Activated T-cell treated with anti-CD3 and anti-CD28 coated beads, Interleukin-2, amount 50 U/mL, for 4 hours (primary cell): ENCODE measurements around the gene KIF16B. TPM values are rescaled to one million over a fixed set of nuclear protein-coding genes. Genes with fewer than 3 reads are reported as not detected.

Source experiments
- ATAC-seq, 2 donors: fragments of 200-7000 bp; cut with Tn5 transposase; one replicate each; pipeline ENCODE4 v1.10.0; 2021
- DNase-seq: peaks from one replicate; pipeline ENCODE4 v3.0.0-alpha.2; 2020
- H3K27me3 Mint-ChIP-seq: one replicate; pipeline ENCODE4 v1.8.0; 2021; ENCODE audit warnings: low read depth, mixed read lengths
- H3K36me3 Mint-ChIP-seq: one replicate; pipeline ENCODE4 v1.8.0; 2022; ENCODE audit warnings: mixed read lengths; ENCODE audit not compliant: insufficient read depth
- H3K4me1 Mint-ChIP-seq: one replicate; pipeline ENCODE4 v1.8.0; 2021; ENCODE audit warnings: low read depth, mixed read lengths
- H3K4me3 Mint-ChIP-seq: one replicate; pipeline ENCODE4 v1.8.0; 2021; ENCODE audit warnings: mild to moderate bottlenecking, moderate library complexity, mixed read lengths
- H3K9me3 Mint-ChIP-seq: one replicate; pipeline ENCODE4 v1.8.0; 2021; ENCODE audit warnings: mixed read lengths
- total RNA-seq, 3 donors: library from RNA; stranded (reverse); gene quantifications; one replicate each; pipeline ENCODE4 v1.2.1, GENCODE V29; 2021

KIF16B gene
- total RNA-seq, 3 donors from 2014 or later, result 3.7 to 6.4 (median 4.8) TPM

DNA sequence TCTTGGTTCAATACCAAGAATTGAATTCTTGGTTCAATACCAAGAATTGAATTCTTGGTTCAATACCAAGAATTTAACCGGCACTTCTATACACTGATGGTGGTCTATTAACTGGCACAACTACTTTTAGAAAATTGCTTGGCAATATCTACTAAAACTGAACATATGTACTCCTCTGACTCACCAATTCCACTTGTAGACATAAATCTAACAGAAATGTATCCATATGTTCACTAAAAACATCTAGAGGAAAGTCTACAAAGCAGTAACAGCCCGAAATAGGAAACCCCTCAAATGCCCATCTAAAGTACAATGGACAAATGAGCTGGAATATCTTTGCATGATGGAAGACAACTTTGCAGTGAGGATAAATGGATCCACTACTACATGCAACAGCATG, 71.9 kb downstream of the KIF16B start:
- H3K36me3 Mint-ChIP-seq, result peaks cover 27% of the 10 kb centered on the region
- H3K9me3 Mint-ChIP-seq, result no peaks in the 10 kb centered on the region
- no peaks in the 10 kb centered on the region for H3K27me3 Mint-ChIP-seq
- DNase-seq, result no peak
- no peak overlapping the region for H3K4me3 Mint-ChIP-seq
- peaks cover 14% of the 10 kb centered on the region for H3K4me1 Mint-ChIP-seq
- ATAC-seq, result no peak

DNA sequence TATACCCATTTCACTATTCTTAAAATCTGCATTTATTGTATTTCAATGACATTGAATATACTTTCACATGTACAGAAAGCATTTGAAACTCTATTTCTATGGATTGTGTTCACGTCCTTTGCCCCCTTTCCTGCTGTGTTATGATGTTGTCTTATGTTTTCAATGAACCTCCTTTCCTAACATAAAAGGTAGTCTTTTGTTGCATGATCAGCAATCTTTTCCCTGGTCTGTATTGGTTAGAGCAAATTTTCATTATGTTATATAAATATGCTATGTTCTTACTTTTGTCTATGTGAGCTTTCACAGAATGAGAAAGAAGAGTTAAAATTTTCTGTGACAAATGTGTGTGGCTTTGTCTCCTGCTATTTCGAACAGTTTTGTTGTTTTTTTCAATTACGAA, 73.1 kb downstream of the KIF16B start:
- Mint-ChIP-seq H3K36me3 (peaks cover 26% of the 10 kb centered on the region), H3K9me3 (no peaks in the 10 kb centered on the region), H3K4me1 (peaks cover 14% of the 10 kb centered on the region), H3K4me3 (no peak overlapping the region), H3K27me3 (no peaks in the 10 kb centered on the region)
- ATAC-seq (no peak), DNase-seq (no peak)

DNA sequence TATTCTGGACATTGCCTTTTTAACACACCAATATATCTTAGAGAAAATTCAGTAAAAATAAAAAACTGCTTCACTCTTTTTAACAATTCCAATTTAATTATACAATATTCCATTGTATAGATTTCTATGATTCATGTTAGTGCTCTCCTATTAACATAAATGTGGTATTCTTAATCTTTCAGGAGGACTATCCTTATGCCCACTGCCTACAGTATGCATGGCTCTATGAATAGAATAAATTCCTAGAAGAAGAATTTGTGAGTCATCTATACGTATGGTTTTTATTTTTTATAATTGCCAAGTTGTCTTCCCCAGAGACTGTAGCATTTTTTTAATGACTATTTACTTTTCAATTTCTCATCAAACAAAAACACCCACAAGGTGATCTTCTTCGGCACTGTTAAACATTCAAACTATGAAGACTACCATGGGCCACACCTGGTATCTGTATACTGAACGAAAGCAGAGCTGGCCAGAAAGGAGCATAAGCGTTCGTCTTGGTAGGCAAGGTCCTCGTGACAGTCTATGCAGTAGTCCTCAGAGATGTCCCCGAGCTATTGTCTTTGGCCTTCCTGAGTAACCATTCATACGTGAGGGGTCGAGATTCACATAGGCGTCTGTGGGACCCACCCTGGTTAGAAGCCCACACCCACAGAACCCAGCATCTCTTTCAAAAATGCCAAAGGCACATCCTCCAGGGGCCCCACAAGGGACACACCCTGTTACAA, 74.6 kb downstream of the KIF16B start:
- H3K4me3 Mint-ChIP-seq, result no peak overlapping the region
- ATAC-seq, result no peak
- DNase-seq, result no peak
- peaks cover 22% of the 10 kb centered on the region for H3K36me3 Mint-ChIP-seq
- H3K4me1 Mint-ChIP-seq, result peaks cover 14% of the 10 kb centered on the region
- no peaks in the 10 kb centered on the region for H3K27me3 Mint-ChIP-seq
- no peaks in the 10 kb centered on the region for H3K9me3 Mint-ChIP-seq

GRCh38 chr20:16497896-16498295, 75.4 kb downstream of the KIF16B start:
- ATAC-seq (no peak), DNase-seq (no peak)
- Mint-ChIP-seq H3K36me3 (peaks cover 18% of the 10 kb centered on the region), H3K27me3 (no peaks in the 10 kb centered on the region), H3K4me3 (no peak overlapping the region), H3K9me3 (no peaks in the 10 kb centered on the region), H3K4me1 (peaks cover 14% of the 10 kb centered on the region)

DNA sequence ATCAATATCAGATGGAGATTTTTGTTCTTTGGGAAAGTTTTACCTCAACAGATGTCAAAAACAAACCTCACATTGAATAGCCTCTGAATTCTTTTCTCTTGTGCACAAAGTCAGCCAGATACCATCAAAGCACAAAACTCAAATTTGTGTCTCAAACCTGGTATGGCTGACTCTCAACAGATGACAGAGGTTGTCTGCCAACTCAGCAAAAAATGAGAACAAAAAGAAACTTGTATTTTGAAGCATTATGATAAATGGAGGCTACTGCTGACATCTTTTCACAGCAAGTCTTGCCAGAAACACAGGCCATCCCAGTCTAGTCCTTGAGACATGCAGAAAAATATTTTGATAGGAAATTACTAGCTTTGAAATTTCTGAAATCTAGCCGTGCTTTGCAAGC, 79.8 kb downstream of the KIF16B start:
- H3K27me3 Mint-ChIP-seq, result no peaks in the 10 kb centered on the region
- DNase-seq, result no peak
- ATAC-seq, result no peak
- no peaks in the 10 kb centered on the region for H3K4me1 Mint-ChIP-seq
- no peak overlapping the region for H3K4me3 Mint-ChIP-seq
- H3K9me3 Mint-ChIP-seq, result no peaks in the 10 kb centered on the region
- peaks cover 12% of the 10 kb centered on the region for H3K36me3 Mint-ChIP-seq

GRCh38 chr20:16491294-16491905, 81.8 kb downstream of the KIF16B start:
- DNase-seq (no peak), ATAC-seq (no peak)
- Mint-ChIP-seq H3K4me3 (no peak overlapping the region), H3K36me3 (peaks cover 19% of the 10 kb centered on the region), H3K9me3 (no peaks in the 10 kb centered on the region), H3K27me3 (no peaks in the 10 kb centered on the region), H3K4me1 (no peaks in the 10 kb centered on the region)

DNA sequence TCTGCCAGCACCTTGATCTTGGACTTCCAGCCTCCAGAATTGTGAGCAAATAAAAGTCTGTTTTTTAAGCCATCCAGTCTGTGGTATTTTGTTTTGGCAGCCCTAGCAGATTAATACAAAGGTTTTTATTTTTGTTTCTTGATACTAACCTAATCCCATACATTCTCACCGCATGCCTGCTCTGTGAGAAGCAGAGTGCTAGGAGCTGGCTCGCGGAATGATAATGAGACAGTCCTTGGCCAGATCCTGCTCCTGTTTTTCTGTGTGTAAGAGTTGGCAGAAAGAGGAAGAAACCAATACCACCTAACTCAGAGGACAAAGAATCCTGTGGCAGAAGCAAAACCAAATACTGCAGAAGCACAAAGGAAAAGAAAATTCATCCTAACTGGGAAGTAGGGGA, 82.6 kb downstream of the KIF16B start:
- peaks cover 19% of the 10 kb centered on the region for H3K36me3 Mint-ChIP-seq
- H3K9me3 Mint-ChIP-seq, result no peaks in the 10 kb centered on the region
- no peak for DNase-seq
- H3K4me1 Mint-ChIP-seq, result no peaks in the 10 kb centered on the region
- no peaks in the 10 kb centered on the region for H3K27me3 Mint-ChIP-seq
- no peak overlapping the region for H3K4me3 Mint-ChIP-seq
- ATAC-seq, result no peak

GRCh38 chr20:16488616-16489015, 84.6 kb downstream of the KIF16B start:
- H3K9me3 Mint-ChIP-seq, result no peaks in the 10 kb centered on the region
- no peaks in the 10 kb centered on the region for H3K27me3 Mint-ChIP-seq
- ATAC-seq (no peak), DNase-seq (no peak)
- H3K36me3 Mint-ChIP-seq, result peaks cover 23% of the 10 kb centered on the region
- no peaks in the 10 kb centered on the region for H3K4me1 Mint-ChIP-seq
- H3K4me3 Mint-ChIP-seq, result no peak overlapping the region

DNA sequence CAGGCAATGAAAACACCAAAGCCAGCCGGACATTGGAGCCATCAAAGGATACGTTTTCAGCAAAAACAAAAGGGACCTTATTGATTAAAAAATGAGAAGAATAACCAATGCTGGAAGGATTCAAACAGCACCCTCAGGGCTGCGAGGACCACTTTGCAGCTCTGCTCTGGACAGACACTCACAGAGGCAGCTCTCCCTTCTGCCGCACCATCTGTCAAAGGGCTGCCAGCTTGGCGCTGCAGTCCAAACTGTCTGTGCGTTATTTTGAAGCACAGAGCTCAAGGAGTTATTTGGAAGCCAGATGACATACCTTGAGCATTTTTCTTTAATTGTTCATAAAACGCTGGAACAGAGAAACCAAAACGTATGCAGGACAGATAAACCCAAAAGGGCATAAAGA, 85.2 kb downstream of the KIF16B start:
- no peak for DNase-seq
- no peak for ATAC-seq

GRCh38 chr20:16486532-16486931, 86.7 kb downstream of the KIF16B start:
- Mint-ChIP-seq H3K36me3 (peaks cover 24% of the 10 kb centered on the region), H3K27me3 (no peaks in the 10 kb centered on the region), H3K4me3 (no peak overlapping the region), H3K9me3 (no peaks in the 10 kb centered on the region), H3K4me1 (no peaks in the 10 kb centered on the region)
- DNase-seq (no peak), ATAC-seq (no peak)

More for the DNA sequence above, 85.2 kb downstream of the KIF16B start:
- Mint-ChIP-seq H3K4me1 (no peaks in the 10 kb centered on the region), H3K36me3 (peaks cover 28% of the 10 kb centered on the region), H3K4me3 (no peak overlapping the region), H3K9me3 (no peaks in the 10 kb centered on the region), H3K27me3 (no peaks in the 10 kb centered on the region)

DNA sequence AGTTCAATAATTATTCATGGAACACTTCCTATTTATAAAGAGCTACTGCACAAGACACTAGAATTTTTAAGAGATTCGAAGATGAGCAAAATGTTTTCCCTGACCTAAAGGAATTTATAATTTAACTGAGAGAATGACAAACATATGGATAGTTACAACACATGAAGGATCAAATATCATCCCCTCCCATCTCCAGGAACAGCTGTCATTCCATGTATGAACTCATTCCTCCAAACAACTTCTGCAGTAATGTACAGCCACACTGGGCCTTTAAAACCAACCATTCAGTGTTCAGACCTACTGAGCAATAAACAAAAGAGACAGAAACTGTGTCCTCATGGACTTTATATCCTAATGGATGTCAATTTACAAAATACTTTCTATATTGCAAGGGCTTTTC, 87.8 kb downstream of the KIF16B start:
- H3K4me1 Mint-ChIP-seq, result no peaks in the 10 kb centered on the region
- H3K27me3 Mint-ChIP-seq, result no peaks in the 10 kb centered on the region
- DNase-seq (no peak), ATAC-seq (no peak)
- H3K9me3 Mint-ChIP-seq, result no peaks in the 10 kb centered on the region
- peaks cover 24% of the 10 kb centered on the region for H3K36me3 Mint-ChIP-seq
- H3K4me3 Mint-ChIP-seq, result no peak overlapping the region

DNA sequence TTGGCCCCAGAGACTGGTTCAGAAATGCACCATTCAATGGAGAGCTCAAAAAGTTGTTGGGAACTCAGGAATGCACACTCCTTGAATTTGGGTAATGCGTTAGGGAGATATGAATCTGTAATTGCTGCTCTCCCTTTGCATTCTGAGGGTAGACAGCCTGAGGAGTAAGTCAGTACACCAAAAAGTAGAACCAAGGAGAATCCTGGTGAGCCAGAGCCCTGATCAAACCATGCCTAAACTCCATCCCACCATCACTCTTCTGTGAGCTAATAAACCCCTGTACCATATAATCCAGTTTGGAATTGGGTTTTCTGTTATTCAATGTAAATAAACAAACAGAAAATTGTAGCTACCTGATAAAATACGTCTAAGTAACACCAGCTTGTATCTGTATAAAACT, 90.2 kb downstream of the KIF16B start:
- Mint-ChIP-seq H3K27me3 (no peaks in the 10 kb centered on the region), H3K4me1 (no peaks in the 10 kb centered on the region), H3K36me3 (peaks cover 23% of the 10 kb centered on the region), H3K9me3 (no peaks in the 10 kb centered on the region), H3K4me3 (no peak overlapping the region)
- ATAC-seq (no peak), DNase-seq (no peak)

GRCh38 chr20:16481977-16482376, 91.3 kb downstream of the KIF16B start:
- no peak for ATAC-seq
- Mint-ChIP-seq H3K36me3 (peaks cover 15% of the 10 kb centered on the region), H3K27me3 (no peaks in the 10 kb centered on the region), H3K9me3 (no peaks in the 10 kb centered on the region), H3K4me1 (peaks cover 4% of the 10 kb centered on the region), H3K4me3 (no peak overlapping the region)
- DNase-seq, result no peak

GRCh38 chr20:16479666-16480065, 93.6 kb downstream of the KIF16B start:
- Mint-ChIP-seq H3K27me3 (no peaks in the 10 kb centered on the region), H3K36me3 (peaks cover 15% of the 10 kb centered on the region), H3K4me3 (no peak overlapping the region), H3K9me3 (no peaks in the 10 kb centered on the region), H3K4me1 (peaks cover 4% of the 10 kb centered on the region)
- DNase-seq (no peak), ATAC-seq (peak in 1 of 2 donors; percentile 10)

- ATAC-seq (no peak), DNase-seq (no peak)
- no peak overlapping the region for H3K4me3 Mint-ChIP-seq
- H3K27me3 Mint-ChIP-seq, result no peaks in the 10 kb centered on the region
- no peaks in the 10 kb centered on the region for H3K9me3 Mint-ChIP-seq
- peaks cover 5% of the 10 kb centered on the region for H3K36me3 Mint-ChIP-seq
- H3K4me1 Mint-ChIP-seq, result peaks cover 5% of the 10 kb centered on the region
Observed at GRCh38 chr20:16477632-16478031, 95.6 kb downstream of the KIF16B start.
